Adrenal gland (tissue), 5 donors: ENCODE data around the gene ZC3H12D.

Experiments used
- CTCF ChIP-seq, 6 experiments: fragments of 450-650 bp in 4 of 6; fragments of 200-600 bp in 2 of 6; sonication (generic) in 1 of 6; IDR thresholded peaks; 1 replicate in 5 of 6; 2 replicates in 1 of 6; pipeline versions ENCODE4 v1.5.1 to v1.8.0; 2016 to 2021; ENCODE audit warnings: antibody characterized with exemption in 6 of 6, mild to moderate bottlenecking in 2 of 6, moderate library complexity in 1 of 6
- POLR2A ChIP-seq, 2 donors: fragments of 450-650 bp; IDR thresholded peaks; one replicate each; pipeline ENCODE4 v1.6.1; 2017; ENCODE audit warnings: antibody characterized with exemption in 2 of 2, mild to moderate bottlenecking in 2 of 2, moderate library complexity in 1 of 2
- donor health status: DM: no; HTN: no; CAD: no.

GRCh38 chr6:149425754-149426153 lies 59.1 kb downstream of the ZC3H12D start:
- TF ChIP-seq CTCF (IDR thresholded peaks at IDR 0.05) (no peak), POLR2A (IDR thresholded peaks at IDR 0.05) (no peak)
